ENCODE data around the gene DYNC2I2.

DNA sequence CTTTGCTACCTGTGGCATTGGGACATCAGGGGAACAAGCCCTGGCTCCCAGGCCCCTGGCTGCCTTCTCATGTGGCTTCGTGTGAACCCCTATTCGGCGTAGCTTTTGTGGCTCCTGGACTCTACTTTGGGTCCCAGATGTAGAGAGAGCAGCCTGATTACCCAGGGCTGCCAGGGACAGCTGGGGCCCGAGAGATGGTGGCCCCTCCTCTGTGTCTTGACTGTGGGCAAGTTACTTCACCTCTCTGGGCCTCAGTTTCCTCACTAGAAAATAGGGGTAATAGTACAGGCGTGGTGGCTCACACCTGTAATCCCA, 47.7 kb upstream of the DYNC2I2 start:
- TF ChIP-seq POLR2A (IDR thresholded peaks at IDR 0.05; ENCODE audit: low read depth, low read length) = no peak
- no peak for TF ChIP-seq POLR2AphosphoS5 (IDR thresholded peaks at IDR 0.05; ENCODE audit: low read depth, low read length)
- no peak for TF ChIP-seq TAF1 (IDR thresholded peaks at IDR 0.05; ENCODE audit: borderline replicate concordance, low read depth, low read length)

Data from GM12892 (cell line).